GM12874 (cell line): ENCODE data around the gene SLC12A7.

Source experiments
- TF ChIP-seq, protein P1 (sequence below): IDR thresholded peaks from 2 replicates; pipeline ENCODE4 v1.5.1; 2011; ENCODE audit warnings: low read depth, mild to moderate bottlenecking, control low read depth, low read length, moderate library complexity; ENCODE audit not compliant: insufficient read depth

Gene SLC12A7

GRCh38 chr5:1004461-1005248 lies 107.2 kb downstream of the SLC12A7 start:
- TF ChIP-seq, protein P1, sequence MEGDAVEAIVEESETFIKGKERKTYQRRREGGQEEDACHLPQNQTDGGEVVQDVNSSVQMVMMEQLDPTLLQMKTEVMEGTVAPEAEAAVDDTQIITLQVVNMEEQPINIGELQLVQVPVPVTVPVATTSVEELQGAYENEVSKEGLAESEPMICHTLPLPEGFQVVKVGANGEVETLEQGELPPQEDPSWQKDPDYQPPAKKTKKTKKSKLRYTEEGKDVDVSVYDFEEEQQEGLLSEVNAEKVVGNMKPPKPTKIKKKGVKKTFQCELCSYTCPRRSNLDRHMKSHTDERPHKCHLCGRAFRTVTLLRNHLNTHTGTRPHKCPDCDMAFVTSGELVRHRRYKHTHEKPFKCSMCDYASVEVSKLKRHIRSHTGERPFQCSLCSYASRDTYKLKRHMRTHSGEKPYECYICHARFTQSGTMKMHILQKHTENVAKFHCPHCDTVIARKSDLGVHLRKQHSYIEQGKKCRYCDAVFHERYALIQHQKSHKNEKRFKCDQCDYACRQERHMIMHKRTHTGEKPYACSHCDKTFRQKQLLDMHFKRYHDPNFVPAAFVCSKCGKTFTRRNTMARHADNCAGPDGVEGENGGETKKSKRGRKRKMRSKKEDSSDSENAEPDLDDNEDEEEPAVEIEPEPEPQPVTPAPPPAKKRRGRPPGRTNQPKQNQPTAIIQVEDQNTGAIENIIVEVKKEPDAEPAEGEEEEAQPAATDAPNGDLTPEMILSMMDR: peak; percentile 67

DNA sequence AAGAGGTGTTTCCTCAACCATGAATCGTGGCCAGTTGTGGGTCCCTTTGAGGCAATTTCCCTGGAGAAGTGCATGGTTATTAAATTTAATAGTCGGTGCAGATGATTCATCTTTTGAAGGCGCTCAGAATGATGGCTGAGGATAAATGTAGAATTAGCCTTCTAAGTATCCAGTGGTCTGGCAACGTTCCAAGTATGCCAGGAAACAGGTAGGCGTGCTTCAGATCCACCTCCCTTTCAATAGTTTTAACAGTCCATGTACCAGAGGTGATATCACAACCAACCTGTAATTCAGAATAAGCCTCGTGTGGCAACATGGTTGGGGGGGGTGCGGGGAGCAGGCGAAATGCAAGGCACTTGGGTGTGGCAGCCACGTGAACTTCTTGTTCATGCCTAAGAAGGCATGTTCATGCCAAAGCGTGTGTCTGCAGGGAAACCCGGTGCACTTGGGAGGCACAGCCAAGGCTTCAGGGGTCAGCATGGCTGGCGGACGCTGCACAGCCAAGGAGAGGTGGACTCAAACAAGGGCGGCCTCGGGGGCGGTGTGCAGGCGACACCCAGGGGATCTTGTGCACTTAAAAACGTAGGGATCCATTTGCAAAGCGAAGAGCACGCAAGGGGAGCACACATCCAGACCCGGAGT lies 108.4 kb downstream of the SLC12A7 start:
- TF ChIP-seq, protein P1: no peak

DNA sequence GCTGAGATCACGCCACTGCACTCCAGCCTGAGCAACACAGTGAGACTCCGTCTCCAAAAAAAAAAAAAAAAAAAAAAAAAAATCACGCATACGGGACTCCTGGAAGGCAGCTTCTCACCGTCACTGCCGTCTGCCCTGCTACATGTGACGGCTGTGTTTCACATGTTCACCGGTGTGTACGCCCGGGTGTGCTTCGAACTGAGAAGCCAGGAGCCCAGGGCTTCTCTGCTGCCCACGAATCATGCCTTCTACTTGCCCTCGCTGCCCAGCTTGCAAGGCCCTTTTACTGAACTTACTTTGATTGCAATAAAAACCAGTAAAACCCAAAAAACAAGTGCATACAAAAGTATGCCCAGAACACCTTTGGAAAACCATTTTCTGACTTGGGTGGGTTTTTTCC lies 109.0 kb downstream of the SLC12A7 start:
- TF ChIP-seq, protein P1: no peak

DNA sequence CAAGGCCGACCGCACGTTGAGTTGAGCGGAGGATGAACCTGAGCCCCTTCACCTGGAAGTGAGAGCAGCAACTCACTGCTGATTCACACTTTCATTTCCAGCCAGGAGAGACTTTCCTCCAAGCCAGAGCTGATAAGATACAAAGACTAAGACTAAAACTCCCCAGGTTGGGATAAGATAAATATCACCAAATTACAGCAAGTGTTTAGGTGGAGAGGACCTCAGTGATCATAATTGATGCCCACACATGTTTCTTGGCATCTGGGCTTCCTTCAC lies 109.7 kb downstream of the SLC12A7 start:
- TF ChIP-seq, protein P1: no peak

DNA sequence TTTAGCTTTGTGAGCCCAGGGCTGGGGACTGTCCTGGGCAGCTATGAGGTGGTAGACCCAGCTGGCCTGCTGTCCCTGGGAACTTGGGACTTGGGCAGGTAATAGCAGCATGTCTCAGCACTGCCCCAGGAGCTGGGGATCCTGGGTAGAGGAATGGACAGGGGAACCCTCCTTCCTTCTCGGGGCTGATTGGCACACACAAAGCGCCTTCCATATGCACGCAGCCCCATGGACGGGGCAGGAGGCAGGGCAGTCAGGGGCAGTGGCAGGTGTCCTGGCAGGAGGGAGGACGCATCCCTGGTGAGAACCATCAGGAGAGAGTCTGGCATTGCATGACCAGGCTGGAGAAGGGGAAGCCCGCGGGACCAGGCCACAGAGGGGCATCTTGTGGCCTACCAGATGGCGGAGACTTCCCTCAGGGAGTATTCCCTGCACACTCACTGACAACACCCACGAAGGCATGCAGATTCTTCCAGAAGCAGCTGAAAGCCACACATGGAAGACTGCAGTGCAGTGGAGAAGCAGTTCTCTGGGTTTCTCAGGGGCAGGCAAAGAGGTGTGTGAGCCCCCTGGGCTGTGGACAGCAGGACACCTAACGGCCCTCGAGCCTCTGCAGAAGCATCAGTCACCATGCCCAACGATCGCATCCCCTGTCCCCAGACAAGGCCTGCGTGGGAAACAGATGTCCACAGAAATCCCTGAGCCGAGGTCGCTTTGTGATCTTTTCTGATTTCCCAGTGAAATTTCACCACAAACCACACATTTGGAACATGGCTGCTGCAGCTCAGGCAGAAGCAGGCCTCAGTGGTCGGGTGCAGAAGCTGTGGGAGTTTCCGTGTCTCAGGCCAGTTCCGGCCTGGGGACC lies 110.2 kb downstream of the SLC12A7 start:
- TF ChIP-seq, protein P1: no peak
